Activated T-cell treated with anti-CD3 and anti-CD28 coated beads, Interleukin-2, amount 50 U/mL, for 72 hours (primary cell): ENCODE data around the gene SORBS1. TPM values are rescaled to one million over a fixed set of nuclear protein-coding genes. Genes with fewer than 3 reads are reported as not detected.

Source experiments
- ATAC-seq, 2 donors: fragments of 150-1000 bp; cut with Tn5 transposase; replicated peaks in 1 of 2; 2 replicates each; pipeline ENCODE4 v1.10.0; 2021; ENCODE audit warnings: moderate library complexity in 2 of 2, mild to moderate bottlenecking in 1 of 2
- DNase-seq, 2 donors: peaks; one replicate each; pipeline ENCODE4 v3.0.0; 2021 to 2022; ENCODE audit warnings: mixed read lengths in 1 of 2
- H3K27ac Mint-ChIP-seq: one replicate; pipeline ENCODE4 v1.8.0; 2022; ENCODE audit warnings: mild to moderate bottlenecking, moderate library complexity, mixed read lengths
- H3K27me3 Mint-ChIP-seq: one replicate; pipeline ENCODE4 v1.8.0; 2022; ENCODE audit warnings: low read depth, mixed read lengths
- H3K36me3 Mint-ChIP-seq, 2 donors: one replicate each; pipeline ENCODE4 v1.8.0; 2022; ENCODE audit warnings: mixed read lengths in 2 of 2, mild to moderate bottlenecking in 1 of 2; ENCODE audit not compliant: insufficient read depth in 2 of 2
- H3K4me1 Mint-ChIP-seq: one replicate; pipeline ENCODE4 v1.8.0; 2022; ENCODE audit warnings: low read depth, mixed read lengths
- H3K4me3 Mint-ChIP-seq, 2 donors: one replicate each; pipeline ENCODE4 v1.8.0; 2022; ENCODE audit warnings: mild to moderate bottlenecking in 2 of 2, mixed read lengths in 2 of 2, moderate library complexity in 2 of 2
- H3K9me3 Mint-ChIP-seq, 2 donors: one replicate each; pipeline ENCODE4 v1.8.0; 2022; ENCODE audit warnings: mixed read lengths in 2 of 2
- total RNA-seq, 2 donors: library from RNA; stranded (reverse); gene quantifications; one replicate each; pipeline ENCODE4 v1.2.3, GENCODE V29; 2022

SORBS1 gene
- total RNA-seq, 2 donors from 2014 or later, result 1.2 to 2.4 TPM

- H3K27ac Mint-ChIP-seq, result no peak overlapping the region
- no peak for DNase-seq
- ATAC-seq, result no peak
- H3K27me3 Mint-ChIP-seq, result no peaks in the 10 kb centered on the region
- no peaks in the 10 kb centered on the region for H3K9me3 Mint-ChIP-seq
- H3K4me1 Mint-ChIP-seq, result peaks cover 17% of the 10 kb centered on the region
- H3K36me3 Mint-ChIP-seq, result no peaks in the 10 kb centered on the region
- no peak overlapping the region for H3K4me3 Mint-ChIP-seq
Measured at GRCh38 chr10:95304976-95305375, 256.2 kb downstream of the SORBS1 start.

- ATAC-seq (no peak), DNase-seq (no peak)
- Mint-ChIP-seq H3K4me1 (peaks cover 12% of the 10 kb centered on the region), H3K27me3 (no peaks in the 10 kb centered on the region), H3K9me3 (no peaks in the 10 kb centered on the region), H3K27ac (no peak overlapping the region), H3K36me3 (no peaks in the 10 kb centered on the region), H3K4me3 (no peak overlapping the region)
Measured at GRCh38 chr10:95304463-95304862, 256.7 kb downstream of the SORBS1 start.

GRCh38 chr10:95303950-95304349 lies 257.2 kb downstream of the SORBS1 start:
- H3K27me3 Mint-ChIP-seq, result no peaks in the 10 kb centered on the region

GRCh38 chr10:95303535-95303934 lies 257.6 kb downstream of the SORBS1 start:
- H3K9me3 Mint-ChIP-seq, result no peaks in the 10 kb centered on the region
- no peaks in the 10 kb centered on the region for H3K36me3 Mint-ChIP-seq
- H3K4me1 Mint-ChIP-seq, result peaks cover 2% of the 10 kb centered on the region
- DNase-seq (no peak), ATAC-seq (no peak)
- no peak overlapping the region for H3K4me3 Mint-ChIP-seq
- no peaks in the 10 kb centered on the region for H3K27me3 Mint-ChIP-seq
- H3K27ac Mint-ChIP-seq, result no peak overlapping the region

More at GRCh38 chr10:95303950-95304349, 257.2 kb downstream of the SORBS1 start:
- no peaks in the 10 kb centered on the region for H3K36me3 Mint-ChIP-seq
- peaks cover 6% of the 10 kb centered on the region for H3K4me1 Mint-ChIP-seq
- H3K27ac Mint-ChIP-seq, result no peak overlapping the region
- no peak overlapping the region for H3K4me3 Mint-ChIP-seq
- ATAC-seq, result no peak
- H3K9me3 Mint-ChIP-seq, result no peaks in the 10 kb centered on the region
- no peak for DNase-seq

GRCh38 chr10:95300022-95300539 lies 261.1 kb downstream of the SORBS1 start:
- no peaks in the 10 kb centered on the region for H3K36me3 Mint-ChIP-seq
- H3K9me3 Mint-ChIP-seq, result no peaks in the 10 kb centered on the region
- ATAC-seq, result no peak
- no peak overlapping the region for H3K27ac Mint-ChIP-seq
- DNase-seq, result no peak
- H3K4me3 Mint-ChIP-seq, result no peak overlapping the region
- peaks cover 7% of the 10 kb centered on the region for H3K27me3 Mint-ChIP-seq
- peaks cover 6% of the 10 kb centered on the region for H3K4me1 Mint-ChIP-seq

- H3K4me1 Mint-ChIP-seq, result peaks cover 6% of the 10 kb centered on the region
- no peak overlapping the region for H3K4me3 Mint-ChIP-seq
- H3K27me3 Mint-ChIP-seq, result peaks cover 31% of the 10 kb centered on the region
- no peaks in the 10 kb centered on the region for H3K9me3 Mint-ChIP-seq
- ATAC-seq (no peak), DNase-seq (no peak)
- H3K27ac Mint-ChIP-seq, result no peak overlapping the region
- H3K36me3 Mint-ChIP-seq, result no peaks in the 10 kb centered on the region
Measured at GRCh38 chr10:95297402-95297801, 263.8 kb downstream of the SORBS1 start.

GRCh38 chr10:95296764-95297163 lies 264.4 kb downstream of the SORBS1 start:
- ATAC-seq, result no peak
- Mint-ChIP-seq H3K36me3 (no peaks in the 10 kb centered on the region), H3K27me3 (peaks cover 37% of the 10 kb centered on the region), H3K27ac (no peak overlapping the region), H3K4me1 (peaks cover 6% of the 10 kb centered on the region), H3K4me3 (no peak overlapping the region), H3K9me3 (no peaks in the 10 kb centered on the region)
- DNase-seq, result no peak

- no peak overlapping the region for H3K27ac Mint-ChIP-seq
- peaks cover 46% of the 10 kb centered on the region for H3K27me3 Mint-ChIP-seq
- H3K36me3 Mint-ChIP-seq, result no peaks in the 10 kb centered on the region
- ATAC-seq, result peak; percentile 72 to 73
- H3K9me3 Mint-ChIP-seq, result no peaks in the 10 kb centered on the region
- H3K4me1 Mint-ChIP-seq, result peaks cover 12% of the 10 kb centered on the region
- peak; percentile 62 to 67 for DNase-seq
- H3K4me3 Mint-ChIP-seq, result peak overlapping the region; percentile 67 to 70
Measured at GRCh38 chr10:95295031-95295755, 266.0 kb downstream of the SORBS1 start.

- DNase-seq (no peak), ATAC-seq (no peak)
- H3K27ac Mint-ChIP-seq, result no peak overlapping the region
- H3K27me3 Mint-ChIP-seq, result peaks cover 59% of the 10 kb centered on the region
- no peaks in the 10 kb centered on the region for H3K36me3 Mint-ChIP-seq
- H3K9me3 Mint-ChIP-seq, result no peaks in the 10 kb centered on the region
- H3K4me3 Mint-ChIP-seq, result no peak overlapping the region
- H3K4me1 Mint-ChIP-seq, result peaks cover 12% of the 10 kb centered on the region
Measured at GRCh38 chr10:95293631-95294030, 267.5 kb downstream of the SORBS1 start.

- Mint-ChIP-seq H3K4me1 (peaks cover 12% of the 10 kb centered on the region), H3K4me3 (peak overlapping the region; percentile 72 to 76), H3K27ac (no peak overlapping the region), H3K9me3 (no peaks in the 10 kb centered on the region), H3K27me3 (peaks cover 67% of the 10 kb centered on the region), H3K36me3 (no peaks in the 10 kb centered on the region)
- DNase-seq (no peak), ATAC-seq (no peak)
Measured at GRCh38 chr10:95291365-95292039, 269.7 kb downstream of the SORBS1 start.

GRCh38 chr10:95290461-95291364 lies 270.5 kb downstream of the SORBS1 start, which contains the start of gene PDLIM1:
Gene PDLIM1 (minus strand): TSS chr10:95291003. CDS start chr10:95290915, 88 bp downstream.
- H3K27me3 Mint-ChIP-seq, result peaks cover 65% of the 10 kb centered on the region
- H3K36me3 Mint-ChIP-seq, result no peaks in the 10 kb centered on the region
- H3K9me3 Mint-ChIP-seq, result no peaks in the 10 kb centered on the region
- DNase-seq (peak; percentile 53 to 54), ATAC-seq (peak; percentile 81 to 85)
- peak within 1 kb of the TSS; percentile 75 to 76 for H3K4me3 Mint-ChIP-seq
- no peak within 1 kb of the TSS for H3K27ac Mint-ChIP-seq
- peaks cover 11% of the 10 kb centered on the region for H3K4me1 Mint-ChIP-seq

- H3K4me1 Mint-ChIP-seq, result peaks cover 5% of the 10 kb centered on the region
- H3K27me3 Mint-ChIP-seq, result peaks cover 61% of the 10 kb centered on the region
- peak overlapping the region; percentile 63 to 72 for H3K4me3 Mint-ChIP-seq
- no peaks in the 10 kb centered on the region for H3K9me3 Mint-ChIP-seq
- H3K27ac Mint-ChIP-seq, result no peak overlapping the region
- no peak for ATAC-seq
- H3K36me3 Mint-ChIP-seq, result no peaks in the 10 kb centered on the region
- DNase-seq, result no peak
Measured at GRCh38 chr10:95289921-95290421, 271.2 kb downstream of the SORBS1 start.
